HepG2 (cell line): ENCODE results near the gene ACYP2. TPM values are rescaled to one million over a fixed set of nuclear protein-coding genes. Genes with fewer than 3 reads are reported as not detected.

ENCODE experiments used
- ATAC-seq: fragments of 200-7000 bp; cut with Tn5 transposase; 3 replicates; pipeline ENCODE4 v1.9.1; 2020; ENCODE audit warnings: mild to moderate bottlenecking, moderate library complexity
- BruUV-seq: library from RNA; stranded (reverse); fragments of 400-500 nt; replicated peaks from 2 replicates; lab custom pipeline; 2021; lab: Mats Ljungman, UMichigan
- CTCF ChIA-PET: fragments of 300-600 bp; formaldehyde crosslinking; extraction: SDS; loops from one replicate; lab custom pipeline; 2021; ENCODE audit warnings: low total read pairs, inconsistent platforms, low intra/inter-chr PET ratio; lab: Yijun Ruan, JAX
- POLR2A ChIA-PET: fragments of 350-600 bp; sonication (Branson Sonifier 250); formaldehyde crosslinking; loops from one replicate; lab custom pipeline; 2020; ENCODE audit warnings: antibody characterized with exemption, inconsistent platforms; lab: Yijun Ruan, JAX
- DNase-seq: peaks from one replicate; pipeline ENCODE4 v3.0.0-alpha.2; 2015; ENCODE audit warnings: low spot score
- FAIRE-seq: peaks from 3 replicates; lab custom pipeline; 2011; peaks lifted over from hg19 to GRCh38; lab: Jason Lieb, UNC
- H2AFZ ChIP-seq: one replicate; pipeline ENCODE4 v1.6.1; 2011; ENCODE audit warnings: low read length, inconsistent platforms
- H3K27ac ChIP-seq: fragments of 300-600 bp; 3 replicates; pipeline ENCODE4 v1.8.0; 2011; ENCODE audit warnings: mixed run types, mild to moderate bottlenecking, mixed read lengths, low read length, inconsistent platforms; ENCODE audit not compliant: insufficient read depth; ENCODE audit errors: extremely low read length
- H3K27me3 ChIP-seq, 2 experiments: fragments of 200-600 bp in 1 of 2; 2 replicates in 1 of 2; 3 replicates in 1 of 2; pipeline versions ENCODE4 v1.6.0 to v1.8.0; 2011; ENCODE audit warnings: low read length in 2 of 2, mild to moderate bottlenecking in 2 of 2, moderate library complexity in 2 of 2, inconsistent platforms in 1 of 2; ENCODE audit not compliant: insufficient read depth in 2 of 2, control insufficient read depth in 1 of 2
- H3K36me3 ChIP-seq, 2 experiments: fragments of 200-600 bp in 1 of 2; replicated peaks in 1 of 2; 2 replicates in 1 of 2; 3 replicates in 1 of 2; pipeline versions ENCODE4 v1.5.1 to v1.8.0; 2011; ENCODE audit warnings: low read length in 2 of 2, inconsistent platforms in 1 of 2; ENCODE audit not compliant: insufficient read depth in 2 of 2, control insufficient read depth in 1 of 2
- H3K4me1 ChIP-seq: 2 replicates; pipeline ENCODE4 v1.5.1; 2012; ENCODE audit warnings: low read length, inconsistent platforms; ENCODE audit not compliant: insufficient read depth
- H3K4me2 ChIP-seq: 2 replicates; pipeline ENCODE4 v1.6.0; 2011; ENCODE audit warnings: low read depth, low read length, inconsistent platforms
- H3K4me3 ChIP-seq, 3 experiments: fragments of 200-600 bp in 1 of 3; sonication (generic), shearing (Covaris generic) in 1 of 3; replicated peaks in 1 of 3; 2 replicates each; pipeline ENCODE4 v1.5.1; 2011 to 2016; ENCODE audit warnings: low read length in 3 of 3, inconsistent platforms in 2 of 3, low read depth in 2 of 3, mild to moderate bottlenecking in 2 of 3, control low read depth in 1 of 3, mixed read lengths in 1 of 3; ENCODE audit not compliant: insufficient read depth in 1 of 3
- H3K79me2 ChIP-seq: one replicate; pipeline ENCODE4 v1.6.1; 2011; ENCODE audit warnings: low read length, inconsistent platforms; ENCODE audit not compliant: insufficient read depth
- H3K9ac ChIP-seq: 2 replicates; pipeline ENCODE4 v1.6.0; 2011; ENCODE audit warnings: mild to moderate bottlenecking, low read depth, low read length, inconsistent platforms; ENCODE audit not compliant: insufficient read depth
- H3K9me3 ChIP-seq: 2 replicates; pipeline ENCODE4 v1.5.1; 2012; ENCODE audit warnings: mild to moderate bottlenecking, low read length
- H4K20me1 ChIP-seq: 2 replicates; pipeline ENCODE4 v1.6.0; 2011; ENCODE audit warnings: inconsistent platforms, mild to moderate bottlenecking, low read length, moderate library complexity; ENCODE audit not compliant: insufficient read depth
- CTCF ChIP-seq: sonication (generic); formaldehyde crosslinking; IDR thresholded peaks from 2 replicates; pipeline ENCODE4 v1.5.0; 2020; ENCODE audit warnings: mild to moderate bottlenecking, missing genetic modification reagents, moderate library complexity
- MBD4 ChIP-seq: IDR thresholded peaks from 2 replicates; pipeline ENCODE4 v1.6.1; 2012; ENCODE audit warnings: low read length, inconsistent platforms, borderline replicate concordance
- MYNN ChIP-seq: sonication (generic); formaldehyde crosslinking; IDR thresholded peaks from 2 replicates; pipeline ENCODE4 v1.4.0; 2020; ENCODE audit warnings: mild to moderate bottlenecking, low read depth, missing genetic modification reagents
- NCOA2 ChIP-seq: sonication (generic); formaldehyde crosslinking; IDR thresholded peaks from 2 replicates; pipeline ENCODE4 v1.8.0; 2022; ENCODE audit warnings: inconsistent platforms
- PRMT3 ChIP-seq: sonication (generic); formaldehyde crosslinking; IDR thresholded peaks from 2 replicates; pipeline ENCODE4 v1.8.1; 2022; ENCODE audit warnings: low read depth, mild to moderate bottlenecking, moderate library complexity, missing genetic modification reagents, borderline replicate concordance
- STAG1 ChIP-seq: sonication (generic); formaldehyde crosslinking; IDR thresholded peaks from 2 replicates; pipeline ENCODE4 v1.4.0; 2020; ENCODE audit warnings: missing genetic modification reagents
- ZBTB25 ChIP-seq: IDR thresholded peaks from 2 replicates; pipeline ENCODE4 v1.6.1; 2018; ENCODE audit warnings: missing genetic modification reagents
- ZNF274 ChIP-seq: sonication (generic); formaldehyde crosslinking; IDR thresholded peaks from 2 replicates; pipeline ENCODE4 v1.5.1; 2020; ENCODE audit warnings: mild to moderate bottlenecking, missing genetic modification reagents
- ZNF335 ChIP-seq: sonication (generic); formaldehyde crosslinking; IDR thresholded peaks from 2 replicates; pipeline ENCODE4 v1.4.0; 2020; ENCODE audit warnings: missing genetic modification reagents
- ZNF710 ChIP-seq: sonication (generic); formaldehyde crosslinking; IDR thresholded peaks from 2 replicates; pipeline ENCODE4 v1.5.0; 2020; ENCODE audit warnings: mild to moderate bottlenecking, missing genetic modification reagents, borderline replicate concordance
- ZNF800 ChIP-seq: sonication (generic); formaldehyde crosslinking; IDR thresholded peaks from 2 replicates; pipeline ENCODE4 v1.4.0; 2020; ENCODE audit warnings: missing genetic modification reagents
- WGBS: methylation state at CpG from one replicate; pipeline ENCODE4 v1.1.6; 2017; ENCODE audit warnings: low lambda C conversion rate; 5-methylcytosine and 5-hydroxymethylcytosine counted together
- in situ Hi-C: cut with HindIII; loops from 2 replicates; pipeline ENCODE4 v1.10.0; 2017; ENCODE audit warnings: low pct_unique_long_range_greater_than_20kb; ENCODE audit not compliant: extremely low pct_ligation_motif_present
- intact Hi-C: fragments of 100-400 bp; cut with micrococcal nuclease; formaldehyde crosslinking; loops from one replicate; pipeline ENCODE4 v1.10.0; 2022; ENCODE audit not compliant: unreplicated experiment
- polyA plus RNA-seq, 8 experiments: library from polyadenylated mRNA; depleted of rRNA in 3 of 8; stranded (reverse) in 7 of 8; unstranded in 1 of 8; fragments of >200 nt; fragmentation: Illumina TruSeq in 4 of 8; extraction: Trizol in 4 of 8; gene quantifications; 2 replicates each; pipeline versions ENCODE4 v1.2.1 to v1.2.3, GENCODE V29; 2011 to 2016; ENCODE audit warnings: low read depth in 4 of 8, missing spikeins in 1 of 8, mixed read lengths in 1 of 8; ENCODE audit not compliant: insufficient read depth in 1 of 8
- total RNA-seq, 5 experiments: library from RNA; depleted of rRNA; stranded (reverse); fragments of >200 nt; fragmentation: Illumina TruSeq; extraction: Trizol; gene quantifications; 2 replicates each; pipeline ENCODE4 v1.2.3, GENCODE V29; 2016; ENCODE audit warnings: low read depth in 1 of 5
- TF ChIP-seq, protein P1 (sequence below): sonication (generic); formaldehyde crosslinking; IDR thresholded peaks from 2 replicates; pipeline ENCODE4 v1.5.1; 2020; ENCODE audit warnings: missing genetic modification reagents, mild to moderate bottlenecking, borderline replicate concordance
- TF ChIP-seq, protein P2 (sequence below): sonication (generic); formaldehyde crosslinking; IDR thresholded peaks from 2 replicates; pipeline ENCODE4 v1.8.0; 2022; ENCODE audit warnings: mild to moderate bottlenecking, missing genetic modification reagents, moderate library complexity

The ACYP2 gene
- total and polyA plus RNA-seq, 2 of the 13 experiments (the other 11 are each of a cell fraction or from before 2014, with no cell fraction given): 12.3 to 12.7 TPM

DNA sequence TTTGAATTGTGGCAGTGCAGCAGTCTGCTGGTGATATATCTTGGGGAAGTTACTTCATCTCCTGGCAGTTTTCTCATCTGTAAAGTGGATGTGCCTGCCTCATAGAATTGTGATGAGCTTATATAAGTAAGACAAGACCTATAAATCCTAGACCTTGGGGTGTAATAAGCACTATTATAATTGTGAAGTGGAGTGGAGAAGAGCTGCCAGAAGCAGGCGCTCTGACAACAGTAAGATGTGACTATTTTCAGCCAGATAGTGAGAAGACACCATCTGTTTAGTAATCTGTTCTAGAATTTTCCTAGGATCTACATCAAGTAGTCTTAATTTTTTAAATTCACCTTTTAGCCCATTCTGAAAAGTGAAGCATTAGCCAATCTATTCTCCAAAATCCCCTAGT, 226.2 kb downstream of the ACYP2 start:
- DNase-seq (no peak), ATAC-seq (no peak; the same call in 2 of the 3 replicates), FAIRE-seq (no peak)
- Histone ChIP-seq H3K36me3 (no peaks in the 10 kb centered on the region), H3K4me3 (no peak overlapping the region), H3K4me2 (no peak overlapping the region), H3K9me3 (no peaks in the 10 kb centered on the region), H4K20me1 (no peaks in the 10 kb centered on the region), H2AFZ (no peak overlapping the region), H3K79me2 (no peaks in the 10 kb centered on the region), H3K27ac (no peak overlapping the region), H3K27me3 (peaks cover 0 to 5% of the 10 kb centered on the region in 2 experiments; a peak in 2 of 5 replicates), H3K9ac (no peak overlapping the region), H3K4me1 (no peaks in the 10 kb centered on the region)
- POLR2A ChIA-PET: interaction anchor here (1.0 kb wide), 1 partner anchor 11 kb away, joined by 3 read pairs; a partner anchor contains a TSS
- 57% methylated on average over 1 of the region's 1 CpG for WGBS
- in situ Hi-C loops (no loop called here), intact Hi-C loops (loop anchor here (10.0 kb wide), 1 partner anchor 363 kb away; no protein-coding TSS in a partner anchor)
- CTCF ChIA-PET: no interaction called here
- no TSS peak for BruUV-seq
- no peak for TF ChIP-seq ZNF800 (CRISPR knock-in tag)
- TF ChIP-seq PRMT3: no peak
- TF ChIP-seq ZNF274 (CRISPR knock-in tag): no peak
- TF ChIP-seq, protein P1, sequence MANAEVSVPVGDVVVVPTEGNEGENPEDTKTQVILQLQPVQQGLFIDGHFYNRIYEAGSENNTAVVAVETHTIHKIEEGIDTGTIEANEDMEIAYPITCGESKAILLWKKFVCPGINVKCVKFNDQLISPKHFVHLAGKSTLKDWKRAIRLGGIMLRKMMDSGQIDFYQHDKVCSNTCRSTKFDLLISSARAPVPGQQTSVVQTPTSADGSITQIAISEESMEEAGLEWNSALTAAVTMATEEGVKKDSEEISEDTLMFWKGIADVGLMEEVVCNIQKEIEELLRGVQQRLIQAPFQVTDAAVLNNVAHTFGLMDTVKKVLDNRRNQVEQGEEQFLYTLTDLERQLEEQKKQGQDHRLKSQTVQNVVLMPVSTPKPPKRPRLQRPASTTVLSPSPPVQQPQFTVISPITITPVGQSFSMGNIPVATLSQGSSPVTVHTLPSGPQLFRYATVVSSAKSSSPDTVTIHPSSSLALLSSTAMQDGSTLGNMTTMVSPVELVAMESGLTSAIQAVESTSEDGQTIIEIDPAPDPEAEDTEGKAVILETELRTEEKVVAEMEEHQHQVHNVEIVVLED (CRISPR knock-in tag): no peak
- no peak for TF ChIP-seq ZNF335 (CRISPR knock-in tag)
- TF ChIP-seq, protein P2, sequence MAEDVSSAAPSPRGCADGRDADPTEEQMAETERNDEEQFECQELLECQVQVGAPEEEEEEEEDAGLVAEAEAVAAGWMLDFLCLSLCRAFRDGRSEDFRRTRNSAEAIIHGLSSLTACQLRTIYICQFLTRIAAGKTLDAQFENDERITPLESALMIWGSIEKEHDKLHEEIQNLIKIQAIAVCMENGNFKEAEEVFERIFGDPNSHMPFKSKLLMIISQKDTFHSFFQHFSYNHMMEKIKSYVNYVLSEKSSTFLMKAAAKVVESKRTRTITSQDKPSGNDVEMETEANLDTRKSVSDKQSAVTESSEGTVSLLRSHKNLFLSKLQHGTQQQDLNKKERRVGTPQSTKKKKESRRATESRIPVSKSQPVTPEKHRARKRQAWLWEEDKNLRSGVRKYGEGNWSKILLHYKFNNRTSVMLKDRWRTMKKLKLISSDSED (CRISPR knock-in tag): no peak
- no peak for TF ChIP-seq NCOA2 (CRISPR knock-in tag)
- TF ChIP-seq MBD4: no peak
- TF ChIP-seq ZBTB25 (CRISPR knock-in tag): no peak
- no peak for TF ChIP-seq MYNN (CRISPR knock-in tag)
- peak; percentile 32; the same call in 1 of the 2 replicates for TF ChIP-seq CTCF (CRISPR knock-in tag)
- peak; percentile 56 for TF ChIP-seq STAG1
- TF ChIP-seq ZNF710: no peak
